ENCODE measurements around the gene PLA2G4B.

PLA2G4B gene

GRCh38 chr15:41891226-41891625 is 52.6 kb downstream of the PLA2G4B start:
- no peak for DNase-seq

GRCh38 chr15:41891946-41892345 is 53.3 kb downstream of the PLA2G4B start:
- DNase-seq, result no peak

- no peak for DNase-seq
Measured at GRCh38 chr15:41892621-41893421, 54.2 kb downstream of the PLA2G4B start.

GRCh38 chr15:41893422-41894250 is 55.0 kb downstream of the PLA2G4B start, which contains the start of gene SPTBN5:
Gene SPTBN5, minus strand, starts transcription at chr15:41894053. Its CDS starts 556 bp downstream, at chr15:41893497.
- no peak for DNase-seq

GRCh38 chr15:41894251-41894790 is 55.7 kb downstream of the PLA2G4B start:
- no peak for DNase-seq

GRCh38 chr15:41894791-41895463 is 56.3 kb downstream of the PLA2G4B start:
- peak; percentile 85 for DNase-seq

- no peak for DNase-seq
Measured at GRCh38 chr15:41895491-41895890, 56.8 kb downstream of the PLA2G4B start.

GRCh38 chr15:41895957-41896356 is 57.3 kb downstream of the PLA2G4B start:
- no peak for DNase-seq

GRCh38 chr15:41896566-41896965 is 57.9 kb downstream of the PLA2G4B start:
- no peak for DNase-seq

- DNase-seq, result no peak
Measured at GRCh38 chr15:41897363-41897799, 58.7 kb downstream of the PLA2G4B start.

All from activated CD8-positive, alpha-beta memory T cell treated with anti-CD3 and anti-CD28 coated beads, Interleukin-2, amount 50 U/mL, for 48 hours (primary cell).